A549 (cell line): Measurements from ENCODE around the gene ANKRD33B. TPM values are rescaled to one million over a fixed set of nuclear protein-coding genes. Genes with fewer than 3 reads are reported as not detected.

Source experiments
- ATAC-seq, 2 experiments: fragments of 200-7000 bp in 1 of 2; fragments of >200 bp in 1 of 2; cut with Nextera tagmentation in 1 of 2; cut with Tn5 transposase in 1 of 2; 3 replicates each; pipeline versions ENCODE4 v1.8.0 to v1.9.1; 2018 to 2020; ENCODE audit warnings: mild to moderate bottlenecking in 1 of 2, moderate library complexity in 1 of 2
- CTCF ChIA-PET: fragments of 300-600 bp; sonication (Branson Sonifier 250); formaldehyde crosslinking; extraction: SDS; loops from one replicate; lab custom pipeline; 2021; ENCODE audit warnings: antibody characterized with exemption, inconsistent platforms; lab: Yijun Ruan, JAX
- POLR2A ChIA-PET: fragments of 350-600 bp; formaldehyde crosslinking; extraction: SDS; loops from one replicate; lab custom pipeline; 2021; ENCODE audit warnings: antibody characterized with exemption, inconsistent platforms; lab: Yijun Ruan, JAX
- DNase-seq, 2 experiments: peaks; one replicate each; pipeline versions ENCODE4 v3.0.0 to v3.0.0-alpha.2; 2011 to 2016; ENCODE audit warnings: low read depth in 1 of 2, low spot score in 1 of 2
- FAIRE-seq: peaks from 2 replicates; lab custom pipeline; 2011; peaks lifted over from hg19 to GRCh38; lab: Jason Lieb, UNC
- H3K27ac ChIP-seq, 2 experiments: fragments of >200 bp; sonication (Bioruptor Twin); formaldehyde crosslinking; 3 replicates each; pipeline ENCODE4 v1.5.1; 2016 to 2017
- H3K4me1 ChIP-seq: fragments of >200 bp; sonication (Bioruptor Twin); formaldehyde crosslinking; 3 replicates; pipeline ENCODE4 v1.6.1; 2016
- H3K4me2 ChIP-seq: fragments of >200 bp; sonication (Bioruptor Twin); formaldehyde crosslinking; 3 replicates; pipeline ENCODE4 v1.6.1; 2016
- H3K4me3 ChIP-seq: fragments of >200 bp; sonication (Bioruptor Twin); formaldehyde crosslinking; 3 replicates; pipeline ENCODE4 v1.5.1; 2016
- H3K9me3 ChIP-seq: fragments of >200 bp; sonication (Bioruptor Twin); formaldehyde crosslinking; 3 replicates; pipeline ENCODE4 v1.6.1; 2016
- CEBPB ChIP-seq, 2 experiments: fragments of >200 bp in 1 of 2; sonication (Bioruptor Twin) in 1 of 2; formaldehyde crosslinking in 1 of 2; IDR thresholded peaks; 2 replicates each; pipeline ENCODE4 v1.6.1; 2012 to 2016
- EHF ChIP-seq: fragments of 250-450 bp; sonication (Bioruptor Pico); IDR thresholded peaks from 2 replicates; pipeline ENCODE4 v1.5.0; 2020; ENCODE audit warnings: mild to moderate bottlenecking
- EP300 ChIP-seq, 2 experiments: fragments of >200 bp; sonication (Bioruptor Twin); formaldehyde crosslinking; IDR thresholded peaks; 2 replicates in 1 of 2; 3 replicates in 1 of 2; pipeline ENCODE4 v1.6.1; 2016 to 2017
- ESRRA ChIP-seq: fragments of 150-350 bp; IDR thresholded peaks from 2 replicates; pipeline ENCODE4 v1.6.1; 2014; ENCODE audit warnings: mild to moderate bottlenecking, low read length, borderline replicate concordance
- FOSL2 ChIP-seq, 2 experiments: fragments of 450-650 bp in 1 of 2; fragments of >200 bp in 1 of 2; sonication (Bioruptor Twin) in 1 of 2; formaldehyde crosslinking; IDR thresholded peaks; 2 replicates each; pipeline versions ENCODE4 v1.5.0 to v1.6.1; 2016 to 2020; ENCODE audit warnings: mild to moderate bottlenecking in 1 of 2, moderate library complexity in 1 of 2
- HDAC2 ChIP-seq: fragments of 200-600 bp; sonication (generic); IDR thresholded peaks from 2 replicates; pipeline ENCODE4 v1.6.1; 2016
- HEYL ChIP-seq: fragments of 250-450 bp; sonication (Bioruptor Pico); IDR thresholded peaks from 2 replicates; pipeline ENCODE4 v1.8.0; 2021; ENCODE audit warnings: mild to moderate bottlenecking, moderate library complexity
- HOXA7 ChIP-seq: fragments of 250-450 bp; sonication (Bioruptor Pico); IDR thresholded peaks from 2 replicates; pipeline ENCODE4 v1.5.0; 2020; ENCODE audit warnings: mild to moderate bottlenecking, moderate library complexity
- HOXB13 ChIP-seq: fragments of 250-450 bp; sonication (Bioruptor Pico); IDR thresholded peaks from 2 replicates; pipeline ENCODE4 v1.5.0; 2020; ENCODE audit warnings: low read depth, mild to moderate bottlenecking, moderate library complexity
- KDM1A ChIP-seq: fragments of 200-600 bp; sonication (generic); IDR thresholded peaks from 2 replicates; pipeline ENCODE4 v1.6.1; 2016; ENCODE audit warnings: low read depth, mild to moderate bottlenecking
- MAZ ChIP-seq: fragments of 150-350 bp; IDR thresholded peaks from 2 replicates; pipeline ENCODE4 v1.6.1; 2014; ENCODE audit warnings: antibody characterized with exemption, low read depth, low read length, borderline replicate concordance
- NPAS2 ChIP-seq: fragments of 250-450 bp; sonication (Bioruptor Pico); IDR thresholded peaks from 2 replicates; pipeline ENCODE4 v1.8.0; 2022; ENCODE audit warnings: mild to moderate bottlenecking, moderate library complexity, borderline replicate concordance
- POLR2A ChIP-seq: IDR thresholded peaks from 2 replicates; pipeline ENCODE4 v1.6.1; 2012; ENCODE audit warnings: mild to moderate bottlenecking, low read length
- RNF2 ChIP-seq: fragments of 200-600 bp; sonication (generic); IDR thresholded peaks from 2 replicates; pipeline ENCODE4 v1.6.1; 2016; ENCODE audit warnings: low read depth, mild to moderate bottlenecking, antibody characterized with exemption, moderate library complexity, borderline replicate concordance
- TP53 ChIP-seq: fragments of 250-450 bp; sonication (Bioruptor Pico); IDR thresholded peaks from 2 replicates; pipeline ENCODE4 v1.5.0; 2021; ENCODE audit warnings: mild to moderate bottlenecking, moderate library complexity
- ZC3H11A ChIP-seq: fragments of 450-650 bp; IDR thresholded peaks from 2 replicates; pipeline ENCODE4 v1.6.1; 2014; ENCODE audit warnings: antibody characterized with exemption, mild to moderate bottlenecking
- WGBS: methylation state at CpG from one replicate; pipeline ENCODE4 v1.1.6; 2017; ENCODE audit errors: missing lambda C conversion rate; 5-methylcytosine and 5-hydroxymethylcytosine counted together
- polyA plus RNA-seq, 4 experiments: library from polyadenylated mRNA; depleted of rRNA in 3 of 4; stranded (reverse); fragments of >200 nt; fragmentation: RNase III in 1 of 4; extraction: RNeasy Plus Mini Kit Qiagen cat#74134 plus additional on column Dnase treatment in 1 of 4; gene quantifications; 2 replicates in 3 of 4; 3 replicates in 1 of 4; pipeline ENCODE4 v1.2.3, GENCODE V29; 2011 to 2017
- TF ChIP-seq, protein P1 (sequence below): fragments of >200 bp; sonication (Bioruptor Twin); formaldehyde crosslinking; IDR thresholded peaks from 3 replicates; pipeline ENCODE4 v1.5.1; 2016
- TF ChIP-seq, protein P2 (sequence below): fragments of 250-450 bp; sonication (Bioruptor Pico); IDR thresholded peaks from 2 replicates; pipeline ENCODE4 v1.5.0; 2021; ENCODE audit warnings: mild to moderate bottlenecking, moderate library complexity, borderline replicate concordance
- TF ChIP-seq, protein P3 (sequence below): fragments of 450-650 bp; IDR thresholded peaks from 2 replicates; pipeline ENCODE4 v1.6.1; 2014; ENCODE audit warnings: antibody characterized with exemption
- TF ChIP-seq, protein P4 (sequence below): fragments of 200-600 bp; sonication (generic); IDR thresholded peaks from 2 replicates; pipeline ENCODE4 v1.6.1; 2016; ENCODE audit warnings: antibody characterized with exemption, mild to moderate bottlenecking, moderate library complexity

Gene ANKRD33B
- polyA plus RNA-seq, 2 of the 4 experiments (the other 2 are of a cell fraction): 4.0 to 6.9 TPM

DNA sequence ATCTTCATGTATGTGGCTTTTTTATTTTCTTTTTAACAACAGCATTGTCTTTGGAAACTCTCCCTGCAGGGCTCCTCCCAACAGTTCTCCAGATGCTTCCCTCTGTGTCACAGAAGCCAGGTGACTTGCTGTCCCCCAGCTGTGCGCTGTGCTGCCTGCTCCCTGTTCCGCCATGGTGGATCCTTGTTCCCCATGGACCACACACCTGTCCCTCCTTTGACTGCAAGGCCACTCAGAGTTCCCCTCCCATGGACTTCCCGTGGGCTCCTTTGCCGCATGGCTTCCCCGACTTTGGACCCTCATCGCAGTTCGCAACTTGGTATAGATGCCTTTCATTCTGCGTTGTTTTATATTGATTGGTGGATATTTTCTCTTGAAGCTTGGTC lies 18.6 kb downstream of the ANKRD33B start (continued):
- TF ChIP-seq, protein P1, sequence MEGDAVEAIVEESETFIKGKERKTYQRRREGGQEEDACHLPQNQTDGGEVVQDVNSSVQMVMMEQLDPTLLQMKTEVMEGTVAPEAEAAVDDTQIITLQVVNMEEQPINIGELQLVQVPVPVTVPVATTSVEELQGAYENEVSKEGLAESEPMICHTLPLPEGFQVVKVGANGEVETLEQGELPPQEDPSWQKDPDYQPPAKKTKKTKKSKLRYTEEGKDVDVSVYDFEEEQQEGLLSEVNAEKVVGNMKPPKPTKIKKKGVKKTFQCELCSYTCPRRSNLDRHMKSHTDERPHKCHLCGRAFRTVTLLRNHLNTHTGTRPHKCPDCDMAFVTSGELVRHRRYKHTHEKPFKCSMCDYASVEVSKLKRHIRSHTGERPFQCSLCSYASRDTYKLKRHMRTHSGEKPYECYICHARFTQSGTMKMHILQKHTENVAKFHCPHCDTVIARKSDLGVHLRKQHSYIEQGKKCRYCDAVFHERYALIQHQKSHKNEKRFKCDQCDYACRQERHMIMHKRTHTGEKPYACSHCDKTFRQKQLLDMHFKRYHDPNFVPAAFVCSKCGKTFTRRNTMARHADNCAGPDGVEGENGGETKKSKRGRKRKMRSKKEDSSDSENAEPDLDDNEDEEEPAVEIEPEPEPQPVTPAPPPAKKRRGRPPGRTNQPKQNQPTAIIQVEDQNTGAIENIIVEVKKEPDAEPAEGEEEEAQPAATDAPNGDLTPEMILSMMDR: no peak
- TF ChIP-seq, all 56 proteins: peak for 0

DNA sequence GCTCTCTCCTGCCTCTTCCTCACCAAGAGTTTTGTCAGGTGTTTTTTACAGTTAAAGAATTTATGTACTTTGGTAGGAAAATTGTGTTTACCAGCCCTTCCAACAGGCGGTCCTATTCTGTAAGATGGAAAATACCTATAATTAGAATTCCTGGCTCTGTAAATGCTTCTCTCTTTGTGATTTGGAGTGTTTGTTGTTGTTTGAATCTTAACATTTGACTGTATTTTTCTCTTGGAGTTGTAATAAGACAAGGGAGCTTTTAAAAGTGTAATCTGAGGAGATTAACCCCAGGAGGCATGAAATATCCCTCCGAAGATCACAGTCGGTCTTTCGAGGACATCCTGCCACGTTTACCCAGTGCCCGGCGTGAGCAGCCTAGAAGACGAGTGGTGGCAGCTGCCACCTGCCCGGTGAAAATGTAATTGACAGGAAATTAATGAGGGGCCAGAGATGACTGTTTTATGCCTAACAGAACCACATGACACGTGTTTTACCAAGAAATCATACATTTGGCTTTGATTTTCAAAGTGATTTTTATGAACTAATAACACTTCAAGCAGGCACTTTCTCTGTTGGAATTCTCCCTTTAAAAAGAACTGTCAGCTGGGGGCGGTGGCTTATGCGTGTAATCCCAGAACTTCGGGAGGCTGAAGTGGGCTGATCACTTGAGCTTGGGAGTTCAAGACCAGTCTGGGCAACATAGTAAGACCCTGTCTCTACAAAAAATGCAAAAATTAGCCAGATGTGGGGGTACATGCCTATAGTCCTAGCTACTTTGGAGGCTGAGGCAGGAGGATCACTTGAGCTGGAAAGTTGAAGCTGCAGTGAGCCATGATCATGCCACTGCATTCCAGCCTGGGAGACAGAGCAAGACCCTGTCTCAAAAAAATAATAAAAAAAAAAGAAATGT lies 20.0 kb downstream of the ANKRD33B start:
- Histone ChIP-seq H3K4me3 (no peak overlapping the region), H3K4me2 (no peak overlapping the region), H3K27ac (no peak overlapping the region), H3K9me3 (no peaks in the 10 kb centered on the region), H3K4me1 (peaks cover 14% of the 10 kb centered on the region; the same call in 2 of the 3 replicates)
- no peak for FAIRE-seq
- POLR2A ChIA-PET: no interaction called here
- CTCF ChIA-PET: interaction anchor here (1.2 to 2.4 kb wide), 3 partner anchors 9 to 132 kb away, joined by 3 to 14 read pairs (median 3); no protein-coding TSS in a partner anchor
- ATAC-seq: no peak
- TF ChIP-seq MAZ (no peak), EHF (CRISPR knock-in tag) (no peak), HOXB13 (CRISPR knock-in tag) (no peak), KDM1A (no peak), ESRRA (no peak), FOSL2 (IDR thresholded peaks at IDR 0.05) (no peak), FOSL2 (CRISPR knock-in tag; IDR thresholded peaks at IDR 0.05) (no peak), NPAS2 (CRISPR knock-in tag) (no peak), RNF2 (no peak), HDAC2 (no peak), POLR2A (no peak), HEYL (CRISPR knock-in tag) (no peak), HOXA7 (no peak), TP53 (CRISPR knock-in tag) (no peak), CEBPB (IDR thresholded peaks at IDR 0.05) (no peak), ZC3H11A (no peak), EP300 (IDR thresholded peaks at IDR 0.05) (no peak)
- TF ChIP-seq, protein P2, sequence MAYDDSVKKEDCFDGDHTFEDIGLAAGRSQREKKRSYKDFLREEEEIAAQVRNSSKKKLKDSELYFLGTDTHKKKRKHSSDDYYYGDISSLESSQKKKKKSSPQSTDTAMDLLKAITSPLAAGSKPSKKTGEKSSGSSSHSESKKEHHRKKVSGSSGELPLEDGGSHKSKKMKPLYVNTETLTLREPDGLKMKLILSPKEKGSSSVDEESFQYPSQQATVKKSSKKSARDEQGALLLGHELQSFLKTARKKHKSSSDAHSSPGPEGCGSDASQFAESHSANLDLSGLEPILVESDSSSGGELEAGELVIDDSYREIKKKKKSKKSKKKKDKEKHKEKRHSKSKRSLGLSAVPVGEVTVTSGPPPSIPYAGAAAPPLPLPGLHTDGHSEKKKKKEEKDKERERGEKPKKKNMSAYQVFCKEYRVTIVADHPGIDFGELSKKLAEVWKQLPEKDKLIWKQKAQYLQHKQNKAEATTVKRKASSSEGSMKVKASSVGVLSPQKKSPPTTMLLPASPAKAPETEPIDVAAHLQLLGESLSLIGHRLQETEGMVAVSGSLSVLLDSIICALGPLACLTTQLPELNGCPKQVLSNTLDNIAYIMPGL (CRISPR knock-in tag): no peak
- TF ChIP-seq, protein P3, sequence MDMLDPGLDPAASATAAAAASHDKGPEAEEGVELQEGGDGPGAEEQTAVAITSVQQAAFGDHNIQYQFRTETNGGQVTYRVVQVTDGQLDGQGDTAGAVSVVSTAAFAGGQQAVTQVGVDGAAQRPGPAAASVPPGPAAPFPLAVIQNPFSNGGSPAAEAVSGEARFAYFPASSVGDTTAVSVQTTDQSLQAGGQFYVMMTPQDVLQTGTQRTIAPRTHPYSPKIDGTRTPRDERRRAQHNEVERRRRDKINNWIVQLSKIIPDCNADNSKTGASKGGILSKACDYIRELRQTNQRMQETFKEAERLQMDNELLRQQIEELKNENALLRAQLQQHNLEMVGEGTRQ: no peak
- TF ChIP-seq, protein P4, sequence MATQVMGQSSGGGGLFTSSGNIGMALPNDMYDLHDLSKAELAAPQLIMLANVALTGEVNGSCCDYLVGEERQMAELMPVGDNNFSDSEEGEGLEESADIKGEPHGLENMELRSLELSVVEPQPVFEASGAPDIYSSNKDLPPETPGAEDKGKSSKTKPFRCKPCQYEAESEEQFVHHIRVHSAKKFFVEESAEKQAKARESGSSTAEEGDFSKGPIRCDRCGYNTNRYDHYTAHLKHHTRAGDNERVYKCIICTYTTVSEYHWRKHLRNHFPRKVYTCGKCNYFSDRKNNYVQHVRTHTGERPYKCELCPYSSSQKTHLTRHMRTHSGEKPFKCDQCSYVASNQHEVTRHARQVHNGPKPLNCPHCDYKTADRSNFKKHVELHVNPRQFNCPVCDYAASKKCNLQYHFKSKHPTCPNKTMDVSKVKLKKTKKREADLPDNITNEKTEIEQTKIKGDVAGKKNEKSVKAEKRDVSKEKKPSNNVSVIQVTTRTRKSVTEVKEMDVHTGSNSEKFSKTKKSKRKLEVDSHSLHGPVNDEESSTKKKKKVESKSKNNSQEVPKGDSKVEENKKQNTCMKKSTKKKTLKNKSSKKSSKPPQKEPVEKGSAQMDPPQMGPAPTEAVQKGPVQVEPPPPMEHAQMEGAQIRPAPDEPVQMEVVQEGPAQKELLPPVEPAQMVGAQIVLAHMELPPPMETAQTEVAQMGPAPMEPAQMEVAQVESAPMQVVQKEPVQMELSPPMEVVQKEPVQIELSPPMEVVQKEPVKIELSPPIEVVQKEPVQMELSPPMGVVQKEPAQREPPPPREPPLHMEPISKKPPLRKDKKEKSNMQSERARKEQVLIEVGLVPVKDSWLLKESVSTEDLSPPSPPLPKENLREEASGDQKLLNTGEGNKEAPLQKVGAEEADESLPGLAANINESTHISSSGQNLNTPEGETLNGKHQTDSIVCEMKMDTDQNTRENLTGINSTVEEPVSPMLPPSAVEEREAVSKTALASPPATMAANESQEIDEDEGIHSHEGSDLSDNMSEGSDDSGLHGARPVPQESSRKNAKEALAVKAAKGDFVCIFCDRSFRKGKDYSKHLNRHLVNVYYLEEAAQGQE: no peak
- 88% methylated on average over 13 of the region's 13 CpGs for WGBS
- DNase-seq: no peak
